GM12873 (cell line): ENCODE measurements around the gene JHY.

Source experiments
- CTCF ChIP-seq: IDR thresholded peaks from 2 replicates; pipeline ENCODE4 v1.5.1; 2012; ENCODE audit warnings: low read depth, mild to moderate bottlenecking, moderate library complexity, low read length, control low read depth; ENCODE audit not compliant: insufficient read depth; ENCODE audit errors: missing control alignments

The JHY gene

GRCh38 chr11:122979103-122979814 lies 96.7 kb downstream of the JHY start:
- no peak for TF ChIP-seq CTCF

GRCh38 chr11:122979815-122980595 lies 97.4 kb downstream of the JHY start:
- no peak for TF ChIP-seq CTCF

- TF ChIP-seq CTCF, result no peak
These were observed 99.1 kb downstream of the JHY start, which contains the start of gene BSX for GRCh38 chr11:122981388-122982264. BSX (minus strand) TSS chr11:122981834; CDS start chr11:122981671, 163 bp downstream.

- TF ChIP-seq CTCF, result no peak
These were observed 101.1 kb downstream of the JHY start for GRCh38 chr11:122983438-122984185.

GRCh38 chr11:122984186-122985011 lies 101.8 kb downstream of the JHY start:
- TF ChIP-seq CTCF, result no peak

- no peak for TF ChIP-seq CTCF
These were observed 113.0 kb downstream of the JHY start for GRCh38 chr11:122995526-122995925.
